SK-N-SH (cell line): ENCODE results near the gene STRADB.

Experiments
- CHD2 ChIP-seq: fragments of 150-350 bp; IDR thresholded peaks from 2 replicates; pipeline ENCODE4 v1.6.1; 2018; ENCODE audit warnings: low read length; ENCODE audit not compliant: partially characterized antibody
- EZH2phosphoT487 ChIP-seq: fragments of 200-600 bp; sonication (generic); IDR thresholded peaks from 2 replicates; pipeline ENCODE4 v1.6.1; 2017; ENCODE audit warnings: low read depth, mixed run types, mild to moderate bottlenecking, antibody characterized with exemption, moderate library complexity, borderline replicate concordance
- MXI1 ChIP-seq: IDR thresholded peaks from 2 replicates; pipeline ENCODE4 v1.6.1; 2012; ENCODE audit warnings: mild to moderate bottlenecking, low read depth, low read length, improper control_type of control experiment
- PBX3 ChIP-seq: IDR thresholded peaks from 2 replicates; pipeline ENCODE4; 2012
- POLR2AphosphoS5 ChIP-seq: IDR thresholded peaks from 2 replicates; pipeline ENCODE4 v1.6.1; 2012; ENCODE audit warnings: low read depth, low read length
- RAD21 ChIP-seq: IDR thresholded peaks from 2 replicates; pipeline ENCODE4 v1.6.1; 2012; ENCODE audit warnings: mild to moderate bottlenecking, low read length
- RCOR1 ChIP-seq: fragments of 150-350 bp; IDR thresholded peaks from 2 replicates; pipeline ENCODE4 v1.6.1; 2017; ENCODE audit warnings: antibody characterized with exemption, low read length
- REST ChIP-seq: IDR thresholded peaks from 2 replicates; pipeline ENCODE4 v1.6.1; 2012; ENCODE audit warnings: mild to moderate bottlenecking, low read depth, low read length, moderate library complexity
- SIN3A ChIP-seq: IDR thresholded peaks from 2 replicates; pipeline ENCODE4 v1.6.1; 2012; ENCODE audit warnings: low read depth, mild to moderate bottlenecking, low read length, moderate library complexity, borderline replicate concordance
- TF ChIP-seq, protein P1 (sequence below): fragments of 200-600 bp; sonication (generic); IDR thresholded peaks from 2 replicates; pipeline ENCODE4 v1.6.1; 2017; ENCODE audit warnings: antibody characterized with exemption, mild to moderate bottlenecking, moderate library complexity
- TF ChIP-seq, protein P2 (sequence below): fragments of 150-350 bp; IDR thresholded peaks from 2 replicates; pipeline ENCODE4 v1.6.1; 2017; ENCODE audit warnings: antibody characterized with exemption, low read length, low read depth, borderline replicate concordance

GRCh38 chr2:201425952-201426351 lies 25.6 kb upstream of the STRADB start:
- TF ChIP-seq, protein P1, sequence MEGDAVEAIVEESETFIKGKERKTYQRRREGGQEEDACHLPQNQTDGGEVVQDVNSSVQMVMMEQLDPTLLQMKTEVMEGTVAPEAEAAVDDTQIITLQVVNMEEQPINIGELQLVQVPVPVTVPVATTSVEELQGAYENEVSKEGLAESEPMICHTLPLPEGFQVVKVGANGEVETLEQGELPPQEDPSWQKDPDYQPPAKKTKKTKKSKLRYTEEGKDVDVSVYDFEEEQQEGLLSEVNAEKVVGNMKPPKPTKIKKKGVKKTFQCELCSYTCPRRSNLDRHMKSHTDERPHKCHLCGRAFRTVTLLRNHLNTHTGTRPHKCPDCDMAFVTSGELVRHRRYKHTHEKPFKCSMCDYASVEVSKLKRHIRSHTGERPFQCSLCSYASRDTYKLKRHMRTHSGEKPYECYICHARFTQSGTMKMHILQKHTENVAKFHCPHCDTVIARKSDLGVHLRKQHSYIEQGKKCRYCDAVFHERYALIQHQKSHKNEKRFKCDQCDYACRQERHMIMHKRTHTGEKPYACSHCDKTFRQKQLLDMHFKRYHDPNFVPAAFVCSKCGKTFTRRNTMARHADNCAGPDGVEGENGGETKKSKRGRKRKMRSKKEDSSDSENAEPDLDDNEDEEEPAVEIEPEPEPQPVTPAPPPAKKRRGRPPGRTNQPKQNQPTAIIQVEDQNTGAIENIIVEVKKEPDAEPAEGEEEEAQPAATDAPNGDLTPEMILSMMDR: no peak
- TF ChIP-seq, protein P2, sequence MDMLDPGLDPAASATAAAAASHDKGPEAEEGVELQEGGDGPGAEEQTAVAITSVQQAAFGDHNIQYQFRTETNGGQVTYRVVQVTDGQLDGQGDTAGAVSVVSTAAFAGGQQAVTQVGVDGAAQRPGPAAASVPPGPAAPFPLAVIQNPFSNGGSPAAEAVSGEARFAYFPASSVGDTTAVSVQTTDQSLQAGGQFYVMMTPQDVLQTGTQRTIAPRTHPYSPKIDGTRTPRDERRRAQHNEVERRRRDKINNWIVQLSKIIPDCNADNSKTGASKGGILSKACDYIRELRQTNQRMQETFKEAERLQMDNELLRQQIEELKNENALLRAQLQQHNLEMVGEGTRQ: no peak
- no peak for TF ChIP-seq MXI1
- TF ChIP-seq RAD21: no peak
- TF ChIP-seq POLR2AphosphoS5: no peak
- no peak for TF ChIP-seq SIN3A
- TF ChIP-seq CHD2: no peak
- no peak for TF ChIP-seq REST
- TF ChIP-seq EZH2phosphoT487: no peak
- no peak for TF ChIP-seq PBX3
- TF ChIP-seq RCOR1: no peak
